Mucosa of rectum (tissue), 2 donors: ENCODE measurements around the gene ZNF701.
"Not testable (repeated sequence)": the region's sequence is repeated elsewhere in the genome, so short reads cannot be mapped to it uniquely, and the experiment has no call there.

ENCODE experiments used
- H3K27ac ChIP-seq, 2 donors: one replicate each; pipeline ENCODE4 v1.7.0; 2013; ENCODE audit warnings: inconsistent platforms in 2 of 2, low read depth in 2 of 2, low read length in 2 of 2
- H3K27me3 ChIP-seq, 2 donors: one replicate each; pipeline ENCODE4 v1.7.0; 2013; ENCODE audit warnings: low read length in 2 of 2; ENCODE audit not compliant: control insufficient read depth in 2 of 2, insufficient read depth in 2 of 2
- H3K36me3 ChIP-seq, 2 donors: one replicate each; pipeline ENCODE4 v1.7.0; 2013; ENCODE audit warnings: low read length in 2 of 2; ENCODE audit not compliant: control insufficient read depth in 2 of 2, insufficient read depth in 2 of 2
- H3K4me1 ChIP-seq, 2 donors: one replicate each; pipeline ENCODE4 v1.7.0; 2013; ENCODE audit warnings: low read length in 2 of 2, mild to moderate bottlenecking in 1 of 2; ENCODE audit not compliant: control insufficient read depth in 2 of 2, insufficient read depth in 2 of 2
- H3K4me3 ChIP-seq, 2 donors: one replicate each; pipeline ENCODE4 v1.7.0; 2013; ENCODE audit warnings: low read length in 2 of 2
- H3K9ac ChIP-seq, 2 donors: one replicate each; pipeline ENCODE4 v1.7.0; 2013; ENCODE audit warnings: low read length in 2 of 2, low read depth in 1 of 2, mild to moderate bottlenecking in 1 of 2
- H3K9me3 ChIP-seq, 2 donors: one replicate each; pipeline ENCODE4 v1.7.0; 2013; ENCODE audit warnings: low read length in 2 of 2; ENCODE audit not compliant: control insufficient read depth in 2 of 2
- donor health status: healthy.
- donor health status: Normal muscosa, but diverticular disease.

Gene ZNF701

DNA sequence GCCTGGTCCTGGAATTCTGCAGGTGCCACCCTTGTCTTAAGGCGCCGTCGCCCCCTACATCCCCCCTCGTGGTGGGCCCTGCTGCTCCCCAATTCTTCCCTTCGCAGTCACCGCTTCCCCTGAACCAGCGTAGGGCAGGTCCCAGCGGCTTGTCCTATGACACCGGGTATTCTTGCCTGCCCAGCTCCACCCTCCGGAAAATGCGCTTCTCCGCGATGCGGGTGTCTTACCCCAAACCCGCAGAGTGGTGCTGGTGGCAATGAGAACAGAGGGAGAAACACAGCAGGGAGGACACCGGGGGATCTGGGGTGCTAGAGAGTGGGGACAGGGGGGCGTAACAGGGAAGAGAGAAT is 33.7 kb upstream of the ZNF701 start:
- Histone ChIP-seq H3K4me1 (no peaks in the 10 kb centered on the region), H3K4me3 (peak overlapping the region; percentile 68 to 79), H3K27ac (peak overlapping the region; percentile 16 to 66), H3K27me3 (no peaks in the 10 kb centered on the region), H3K36me3 (peaks cover 7 to 24% of the 10 kb centered on the region in 2 donors), H3K9me3 (peaks cover 0 to 6% of the 10 kb centered on the region in 2 donors), H3K9ac (peak overlapping the region in 1 of 2 donors; percentile 33)

DNA sequence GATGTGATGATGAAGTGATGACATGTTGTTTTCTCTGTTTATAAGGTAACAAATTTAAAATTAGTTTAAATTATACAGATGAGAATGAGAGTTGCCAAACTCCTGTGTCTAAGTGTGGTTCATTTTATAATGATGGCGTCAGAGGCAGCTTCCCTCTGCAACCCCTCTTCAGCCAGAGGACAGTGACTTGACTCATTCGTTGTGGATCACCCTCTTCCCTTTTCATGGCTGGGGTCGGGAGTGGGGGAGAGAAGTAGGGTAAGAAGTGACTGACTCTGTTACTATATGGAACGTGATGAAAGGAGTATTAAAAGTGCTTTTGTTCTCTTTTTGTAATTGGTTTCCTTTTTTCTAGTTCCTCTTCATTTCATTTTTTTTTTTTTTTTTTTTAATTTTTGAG is 31.3 kb upstream of the ZNF701 start:
- peaks cover 22 to 32% of the 10 kb centered on the region in 2 donors for H3K36me3 ChIP-seq
- H3K27ac ChIP-seq, H3K27me3 ChIP-seq, H3K9me3 ChIP-seq, H3K4me1 ChIP-seq, H3K9ac ChIP-seq, H3K4me3 ChIP-seq: not testable (repeated sequence)

DNA sequence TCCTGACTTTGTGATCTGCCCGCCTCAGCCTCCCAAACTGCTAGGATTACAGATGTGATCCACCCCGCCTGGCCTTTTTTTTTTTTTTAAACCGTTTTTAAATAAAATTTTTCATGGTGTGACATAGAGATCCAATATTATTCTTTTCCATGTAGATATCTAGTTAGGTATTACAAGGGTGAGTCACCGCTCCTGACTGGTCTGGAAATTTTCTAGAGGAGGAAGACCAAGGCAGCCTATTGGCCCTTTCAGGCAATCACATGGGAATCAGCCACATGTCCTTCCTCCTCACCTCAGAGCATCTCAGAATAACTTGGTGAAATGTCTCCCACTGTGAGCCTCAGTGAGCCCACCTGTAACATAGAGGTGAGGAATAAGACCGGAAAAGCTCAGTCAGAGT is 28.9 kb upstream of the ZNF701 start:
- peaks cover 41 to 43% of the 10 kb centered on the region in 2 donors for H3K36me3 ChIP-seq
- H3K9ac ChIP-seq, H3K4me3 ChIP-seq, H3K9me3 ChIP-seq, H3K27me3 ChIP-seq, H3K27ac ChIP-seq, H3K4me1 ChIP-seq: not testable (repeated sequence)

DNA sequence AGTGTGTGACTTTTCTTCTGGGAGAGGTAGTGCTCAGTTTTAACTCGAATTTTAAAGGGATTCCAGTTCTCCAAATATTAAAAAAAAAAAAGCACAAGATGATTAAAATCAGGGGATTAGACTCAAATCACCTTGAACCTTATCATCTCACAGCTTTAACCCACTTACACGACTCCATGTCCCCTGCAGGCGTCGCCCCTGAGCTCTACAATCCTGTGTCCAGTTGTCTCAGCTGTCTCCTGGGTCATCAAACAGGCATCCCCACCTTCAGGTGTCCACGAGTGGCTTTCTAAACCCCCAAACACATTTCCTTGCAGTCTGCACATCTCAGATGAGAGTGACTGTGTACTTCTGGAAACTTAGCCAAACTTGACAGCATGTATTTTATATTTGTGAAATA is 28.5 kb upstream of the ZNF701 start:
- H3K27ac ChIP-seq: no peak overlapping the region
- no peak overlapping the region for H3K9ac ChIP-seq
- no peak overlapping the region for H3K4me3 ChIP-seq
- peaks cover 5 to 8% of the 10 kb centered on the region in 2 donors for H3K9me3 ChIP-seq
- H3K27me3 ChIP-seq: no peaks in the 10 kb centered on the region
- H3K36me3 ChIP-seq: peaks cover 46 to 48% of the 10 kb centered on the region in 2 donors
- no peaks in the 10 kb centered on the region for H3K4me1 ChIP-seq

DNA sequence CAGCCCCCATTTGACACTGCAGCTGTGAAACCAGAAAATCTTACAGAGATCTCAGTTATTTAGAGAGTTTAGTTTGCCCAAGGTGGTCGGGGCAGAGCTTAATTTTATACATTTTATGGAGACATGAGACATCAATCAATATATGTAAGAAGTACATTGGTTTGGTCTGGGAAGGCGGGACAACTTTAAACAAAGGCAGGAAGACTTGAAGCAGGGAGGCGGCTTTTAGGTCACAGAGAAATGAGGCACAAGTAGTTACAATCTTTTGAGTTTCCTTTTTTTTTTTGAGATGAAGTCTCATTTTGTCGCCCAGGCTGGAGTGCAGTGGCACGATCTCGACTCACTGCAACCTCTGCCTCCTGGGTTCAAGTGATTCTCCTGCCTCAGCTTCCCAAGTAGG is 27.5 kb upstream of the ZNF701 start:
- H3K9ac ChIP-seq, H3K27ac ChIP-seq, H3K4me3 ChIP-seq, H3K27me3 ChIP-seq, H3K4me1 ChIP-seq, H3K9me3 ChIP-seq: not testable (repeated sequence)
- peaks cover 49 to 56% of the 10 kb centered on the region in 2 donors for H3K36me3 ChIP-seq

DNA sequence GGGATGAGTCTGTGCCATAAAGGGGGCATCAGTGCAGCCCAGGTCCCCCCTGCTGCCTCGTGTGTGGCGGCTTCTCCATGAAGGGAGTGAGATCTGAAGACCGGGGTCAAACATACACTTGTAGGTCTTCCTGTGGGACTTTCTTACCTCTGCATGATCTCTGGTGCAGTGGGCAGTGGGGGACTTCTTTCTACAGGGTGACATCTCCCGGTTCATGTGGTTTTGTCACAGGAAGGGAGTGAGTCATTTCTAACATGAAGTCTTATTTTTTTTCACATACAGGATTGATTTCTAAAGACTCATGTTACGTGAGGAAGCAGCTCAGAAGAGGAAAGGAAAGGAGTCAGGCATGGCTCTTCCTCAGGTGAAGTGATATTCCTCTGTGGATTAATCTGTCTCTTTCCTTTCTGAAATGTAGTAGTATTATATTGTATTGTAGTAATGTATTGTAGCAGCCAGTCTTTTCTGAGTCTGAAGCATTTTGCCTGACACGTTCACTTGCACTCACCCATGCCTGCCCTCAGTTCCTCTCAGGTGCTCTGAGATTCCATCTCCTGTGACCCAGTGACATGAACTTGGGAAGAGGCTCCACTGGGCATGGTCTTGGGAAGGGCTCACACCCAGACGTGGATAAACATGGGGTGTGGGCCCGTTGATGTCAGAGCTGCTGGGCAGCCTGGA is 27.0 kb upstream of the ZNF701 start:
- peaks cover 5 to 10% of the 10 kb centered on the region in 2 donors for H3K9me3 ChIP-seq
- H3K27me3 ChIP-seq: no peaks in the 10 kb centered on the region
- no peak overlapping the region for H3K4me3 ChIP-seq
- no peaks in the 10 kb centered on the region for H3K4me1 ChIP-seq
- H3K27ac ChIP-seq: no peak overlapping the region
- H3K36me3 ChIP-seq: peaks cover 55 to 62% of the 10 kb centered on the region in 2 donors
- no peak overlapping the region for H3K9ac ChIP-seq

GRCh38 chr19:52554216-52554971 is 15.7 kb upstream of the ZNF701 start:
- Histone ChIP-seq H3K9me3 (peaks cover 56 to 62% of the 10 kb centered on the region in 2 donors), H3K4me3 (peak overlapping the region; percentile 8 to 38), H3K36me3 (peaks cover 58 to 69% of the 10 kb centered on the region in 2 donors), H3K9ac (no peak overlapping the region), H3K27me3 (no peaks in the 10 kb centered on the region), H3K27ac (no peak overlapping the region), H3K4me1 (no peaks in the 10 kb centered on the region)

DNA sequence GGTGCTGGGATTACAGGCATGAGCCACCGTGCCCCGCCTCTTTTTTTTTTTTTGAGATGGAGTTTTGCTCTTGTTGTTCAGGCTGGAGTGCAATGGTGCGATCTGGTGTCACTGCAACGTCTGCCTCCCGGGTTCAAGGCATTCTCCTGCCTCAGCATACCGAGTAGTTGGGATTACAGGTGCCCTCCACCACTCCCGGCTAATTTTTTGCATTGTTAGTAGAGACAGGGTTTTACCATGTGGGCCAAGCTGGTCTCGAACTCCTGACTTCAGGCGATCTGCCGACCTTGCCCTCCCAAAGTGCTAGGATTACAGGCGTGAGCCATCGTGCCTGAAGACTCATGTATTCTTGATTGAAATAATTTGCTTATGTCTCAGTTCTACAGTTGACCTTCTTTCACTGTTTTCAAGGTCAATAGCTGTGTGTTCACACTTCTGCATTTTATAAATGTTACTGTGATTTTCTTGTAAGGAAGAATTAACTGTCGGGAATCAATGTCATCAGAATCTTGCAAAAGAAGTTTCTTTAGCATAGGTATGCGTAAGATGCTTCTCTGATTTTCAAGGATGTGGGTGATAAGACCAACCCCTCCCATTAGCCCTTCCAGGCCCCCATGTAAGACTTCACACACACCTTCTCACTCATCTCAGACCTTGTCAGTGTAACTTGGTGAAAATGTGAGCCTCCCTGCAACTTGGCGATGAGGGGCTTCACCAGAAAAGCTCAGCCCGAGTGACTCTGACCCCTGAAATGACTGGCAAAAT is 12.7 kb upstream of the ZNF701 start:
- H3K9ac ChIP-seq: no peak overlapping the region
- peaks cover 61 to 62% of the 10 kb centered on the region in 2 donors for H3K9me3 ChIP-seq
- no peaks in the 10 kb centered on the region for H3K4me1 ChIP-seq
- no peaks in the 10 kb centered on the region for H3K27me3 ChIP-seq
- H3K4me3 ChIP-seq: no peak overlapping the region
- H3K36me3 ChIP-seq: peaks cover 45 to 62% of the 10 kb centered on the region in 2 donors
- no peak overlapping the region for H3K27ac ChIP-seq

DNA sequence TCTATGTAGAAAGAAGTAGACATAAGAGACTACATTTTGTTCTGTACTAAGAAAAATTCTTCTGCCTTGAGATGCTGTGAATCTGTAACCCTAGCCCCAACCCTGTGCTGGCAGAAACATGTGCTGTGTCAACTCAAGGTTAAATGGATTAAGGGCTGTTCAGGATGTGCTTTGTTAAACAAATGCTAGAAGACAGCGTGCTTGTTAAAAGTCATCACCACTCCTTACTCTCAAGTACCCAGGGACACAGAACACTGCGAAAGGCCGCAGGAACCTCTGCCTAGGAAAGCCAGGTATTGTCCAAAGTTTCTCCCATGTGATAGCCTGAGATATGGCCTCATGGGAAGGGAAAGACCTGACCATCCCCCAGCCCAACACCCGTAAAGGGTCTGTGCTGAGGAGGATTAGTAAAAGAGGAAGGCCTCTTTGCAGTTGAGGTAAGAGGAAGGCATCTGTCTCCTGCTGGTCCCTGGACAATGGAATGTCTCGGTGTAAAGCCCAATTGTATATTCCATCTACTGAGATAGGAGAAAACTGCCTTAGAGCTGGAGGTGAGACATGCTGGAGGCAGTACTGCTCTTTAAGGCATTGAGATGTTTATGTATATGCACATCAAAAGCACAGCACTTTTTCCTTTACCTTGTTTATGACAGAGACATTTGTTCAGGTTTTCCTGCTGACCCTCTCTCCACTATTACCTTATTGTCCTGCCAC is 11.2 kb upstream of the ZNF701 start:
- H3K9ac ChIP-seq, H3K27me3 ChIP-seq, H3K4me3 ChIP-seq, H3K4me1 ChIP-seq, H3K27ac ChIP-seq: not testable (repeated sequence)
- Histone ChIP-seq H3K9me3 (peaks cover 56 to 57% of the 10 kb centered on the region in 2 donors), H3K36me3 (peaks cover 35 to 52% of the 10 kb centered on the region in 2 donors)
